ENCODE measurements around the gene F11R. TPM values are rescaled to one million over a fixed set of nuclear protein-coding genes. Genes with fewer than 3 reads are reported as not detected.

The F11R gene
- total and polyA plus RNA-seq, 2 donors (not counting 3 experiments of a cell fraction or from before 2014, with no cell fraction given): 97.0 to 124 TPM

- TF ChIP-seq MAX (IDR thresholded peaks at IDR 0.05; ENCODE audit: insufficient read depth, insufficient read length) (no peak), POLR2AphosphoS5 (IDR thresholded peaks at IDR 0.05; ENCODE audit: insufficient read depth, low read depth, low read length) (no peak), POLR2A (IDR thresholded peaks at IDR 0.05; ENCODE audit: low read depth, low read length) (no peak)
- no peak overlapping the region for H3K4me3 ChIP-seq (replicated peaks in 1 of 3; ENCODE audit: insufficient read depth in 1 of 3, low read depth in 1 of 3, low read length in 3 of 3)
- H3K27ac ChIP-seq (ENCODE audit: insufficient read depth, low read depth, low read length): no peak overlapping the region
- DNase-seq (ENCODE audit: low read depth, low spot score): no peak
- H3K4me1 ChIP-seq (ENCODE audit: control insufficient read depth, extremely low read depth, insufficient read depth, low read length): no peaks in the 10 kb centered on the region
- no peak overlapping the region for H3K9ac ChIP-seq (replicated peaks; ENCODE audit: extremely low read depth, insufficient read depth, low read length)
- CTCF ChIA-PET: interaction anchor here (0.7 to 1.4 kb wide), 2 partner anchors 22 to 865 kb away, joined by 3 read pairs; no protein-coding TSS in a partner anchor
- no peaks in the 10 kb centered on the region for H3K9me1 ChIP-seq (replicated peaks; ENCODE audit: control insufficient read depth, extremely low read depth, insufficient read depth, low read length)
- H3K9me3 ChIP-seq (replicated peaks; ENCODE audit: control insufficient read depth, insufficient read depth, low read length): no peaks in the 10 kb centered on the region
- no TSS peak for BruUV-seq (replicated peaks)
- no peaks in the 10 kb centered on the region for H4K20me1 ChIP-seq (replicated peaks; ENCODE audit: control insufficient read depth, extremely low read depth, insufficient read depth, low read length)
- peaks cover 5 to 6% of the 10 kb centered on the region in 2 experiments for H3K27me3 ChIP-seq (ENCODE audit: control insufficient read depth in 2 of 2, insufficient read depth in 2 of 2, low read length in 2 of 2)
- no peaks in the 10 kb centered on the region for H3K36me3 ChIP-seq (ENCODE audit: control insufficient read depth in 2 of 2, extremely low read depth in 1 of 2, insufficient read depth in 2 of 2, low read length in 2 of 2)
- no peak overlapping the region for H2AFZ ChIP-seq (ENCODE audit: low read depth, low read length)
- intact Hi-C loops (cut with micrococcal nuclease) (no loop called here), dilution Hi-C loops (cut with MboI; ENCODE audit: extremely low pct_ligation_motif_present, low sequenced_read_pairs) (no loop called here)
- POLR2A ChIA-PET: no interaction called here
- no peak overlapping the region for H3K4me2 ChIP-seq (ENCODE audit: insufficient read depth, low read length)
- H3K79me2 ChIP-seq (ENCODE audit: control insufficient read depth, insufficient read depth, low read length): no peaks in the 10 kb centered on the region
- FAIRE-seq: no peak
Measured at GRCh38 chr1:160972939-160973338, 48.0 kb downstream of the F11R start.

- Histone ChIP-seq H3K4me2 (ENCODE audit: insufficient read depth, low read length) (no peak overlapping the region), H3K9ac (replicated peaks; ENCODE audit: extremely low read depth, insufficient read depth, low read length) (no peak overlapping the region), H3K27me3 (ENCODE audit: control insufficient read depth in 2 of 2, insufficient read depth in 2 of 2, low read length in 2 of 2) (peaks cover 5 to 6% of the 10 kb centered on the region in 2 experiments), H2AFZ (ENCODE audit: low read depth, low read length) (no peak overlapping the region), H3K4me1 (ENCODE audit: control insufficient read depth, extremely low read depth, insufficient read depth, low read length) (no peaks in the 10 kb centered on the region), H3K9me1 (replicated peaks; ENCODE audit: control insufficient read depth, extremely low read depth, insufficient read depth, low read length) (no peaks in the 10 kb centered on the region), H3K79me2 (ENCODE audit: control insufficient read depth, insufficient read depth, low read length) (no peaks in the 10 kb centered on the region), H4K20me1 (replicated peaks; ENCODE audit: control insufficient read depth, extremely low read depth, insufficient read depth, low read length) (no peaks in the 10 kb centered on the region), H3K36me3 (ENCODE audit: control insufficient read depth in 2 of 2, extremely low read depth in 1 of 2, insufficient read depth in 2 of 2, low read length in 2 of 2) (no peaks in the 10 kb centered on the region), H3K9me3 (replicated peaks; ENCODE audit: control insufficient read depth, insufficient read depth, low read length) (no peaks in the 10 kb centered on the region), H3K27ac (ENCODE audit: insufficient read depth, low read depth, low read length) (no peak overlapping the region), H3K4me3 (replicated peaks in 1 of 3; ENCODE audit: insufficient read depth in 1 of 3, low read depth in 1 of 3, low read length in 3 of 3) (no peak overlapping the region)
- TF ChIP-seq FOS (IDR thresholded peaks at IDR 0.05; ENCODE audit: borderline replicate concordance, insufficient read depth, low read length) (no peak), GATA2 (IDR thresholded peaks at IDR 0.05; ENCODE audit: insufficient read depth, insufficient read length, low read depth, low read length) (no peak), EZH2 (IDR thresholded peaks at IDR 0.05; ENCODE audit: borderline replicate concordance, low read depth, low read length, severe bottlenecking) (no peak), MAX (IDR thresholded peaks at IDR 0.05; ENCODE audit: insufficient read depth, insufficient read length) (no peak), POLR2AphosphoS5 (IDR thresholded peaks at IDR 0.05; ENCODE audit: insufficient read depth, low read depth, low read length) (no peak), MYC (IDR thresholded peaks at IDR 0.05; ENCODE audit: low read depth, low read length) (no peak), JUN (IDR thresholded peaks at IDR 0.05; ENCODE audit: borderline replicate concordance, insufficient read depth, insufficient read length, low read depth) (no peak), CTCF (IDR thresholded peaks at IDR 0.05; ENCODE audit: extremely low read depth in 1 of 2, insufficient read depth in 1 of 2, low read depth in 1 of 2, low read length in 2 of 2) (no peak), POLR2A (IDR thresholded peaks at IDR 0.05; ENCODE audit: low read depth, low read length) (no peak)
- dilution Hi-C loops (cut with MboI; ENCODE audit: extremely low pct_ligation_motif_present, low sequenced_read_pairs): no loop called here
- BruUV-seq (replicated peaks): no TSS peak
- CTCF ChIA-PET: no interaction called here
- no peak for FAIRE-seq
- DNase-seq (ENCODE audit: low read depth, low spot score): no peak
- intact Hi-C loops (cut with micrococcal nuclease): no loop called here
- POLR2A ChIA-PET: no interaction called here
Measured at GRCh38 chr1:160971618-160972056, 49.3 kb downstream of the F11R start.
